ENCODE results near the gene PCDHA5.
"Not testable (repeated sequence)": the region's sequence is repeated elsewhere in the genome, so short reads cannot be mapped to it uniquely, and the experiment has no call there.

PCDHA5 gene

DNA sequence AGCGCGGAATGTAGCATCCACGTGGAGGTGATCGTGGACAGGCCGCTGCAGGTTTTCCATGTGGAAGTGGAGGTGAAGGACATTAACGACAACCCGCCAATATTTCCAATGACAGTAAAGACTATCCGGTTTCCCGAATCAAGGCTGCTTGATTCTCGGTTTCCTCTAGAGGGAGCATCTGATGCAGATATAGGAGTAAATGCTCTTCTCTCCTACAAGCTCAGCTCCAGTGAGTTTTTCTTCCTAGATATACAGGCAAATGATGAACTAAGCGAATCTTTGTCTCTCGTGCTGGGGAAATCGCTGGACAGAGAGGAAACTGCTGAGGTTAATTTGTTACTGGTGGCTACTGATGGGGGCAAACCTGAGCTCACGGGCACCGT is 26.2 kb upstream of the PCDHA5 start:
- H3K27ac ChIP-seq, result no peak overlapping the region

DNA sequence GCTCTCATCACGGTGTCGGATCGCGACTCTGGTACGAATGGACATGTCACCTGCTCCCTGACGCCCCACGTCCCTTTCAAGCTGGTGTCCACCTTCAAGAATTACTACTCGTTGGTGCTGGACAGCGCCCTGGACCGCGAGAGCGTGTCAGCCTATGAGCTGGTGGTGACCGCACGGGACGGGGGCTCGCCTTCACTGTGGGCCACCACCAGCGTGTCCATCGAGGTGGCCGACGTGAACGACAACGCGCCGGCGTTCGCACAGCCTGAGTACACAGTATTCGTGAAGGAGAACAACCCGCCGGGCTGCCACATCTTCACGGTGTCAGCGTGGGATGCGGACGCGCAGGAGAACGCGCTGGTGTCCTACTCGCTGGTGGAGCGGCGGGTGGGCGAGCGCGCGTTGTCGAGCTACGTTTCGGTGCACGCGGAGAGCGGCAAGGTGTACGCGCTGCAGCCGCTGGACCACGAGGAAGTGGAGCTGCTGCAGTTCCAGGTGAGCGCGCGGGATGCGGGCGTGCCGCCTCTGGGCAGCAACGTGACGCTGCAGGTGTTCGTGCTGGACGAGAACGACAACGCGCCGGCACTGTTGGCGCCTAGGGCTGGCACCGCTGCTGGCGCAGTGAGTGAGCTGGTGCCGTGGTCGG is 25.2 kb upstream of the PCDHA5 start:
- H3K27ac ChIP-seq, result not testable (repeated sequence)

More for the DNA sequence above, 26.2 kb upstream of the PCDHA5 start:
- TF ChIP-seq, protein P1, sequence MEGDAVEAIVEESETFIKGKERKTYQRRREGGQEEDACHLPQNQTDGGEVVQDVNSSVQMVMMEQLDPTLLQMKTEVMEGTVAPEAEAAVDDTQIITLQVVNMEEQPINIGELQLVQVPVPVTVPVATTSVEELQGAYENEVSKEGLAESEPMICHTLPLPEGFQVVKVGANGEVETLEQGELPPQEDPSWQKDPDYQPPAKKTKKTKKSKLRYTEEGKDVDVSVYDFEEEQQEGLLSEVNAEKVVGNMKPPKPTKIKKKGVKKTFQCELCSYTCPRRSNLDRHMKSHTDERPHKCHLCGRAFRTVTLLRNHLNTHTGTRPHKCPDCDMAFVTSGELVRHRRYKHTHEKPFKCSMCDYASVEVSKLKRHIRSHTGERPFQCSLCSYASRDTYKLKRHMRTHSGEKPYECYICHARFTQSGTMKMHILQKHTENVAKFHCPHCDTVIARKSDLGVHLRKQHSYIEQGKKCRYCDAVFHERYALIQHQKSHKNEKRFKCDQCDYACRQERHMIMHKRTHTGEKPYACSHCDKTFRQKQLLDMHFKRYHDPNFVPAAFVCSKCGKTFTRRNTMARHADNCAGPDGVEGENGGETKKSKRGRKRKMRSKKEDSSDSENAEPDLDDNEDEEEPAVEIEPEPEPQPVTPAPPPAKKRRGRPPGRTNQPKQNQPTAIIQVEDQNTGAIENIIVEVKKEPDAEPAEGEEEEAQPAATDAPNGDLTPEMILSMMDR (conservative IDR thresholded peaks at IDR 0.05), result peak; percentile 66
- no peak for TF ChIP-seq ZFX (IDR thresholded peaks at IDR 0.05)

DNA sequence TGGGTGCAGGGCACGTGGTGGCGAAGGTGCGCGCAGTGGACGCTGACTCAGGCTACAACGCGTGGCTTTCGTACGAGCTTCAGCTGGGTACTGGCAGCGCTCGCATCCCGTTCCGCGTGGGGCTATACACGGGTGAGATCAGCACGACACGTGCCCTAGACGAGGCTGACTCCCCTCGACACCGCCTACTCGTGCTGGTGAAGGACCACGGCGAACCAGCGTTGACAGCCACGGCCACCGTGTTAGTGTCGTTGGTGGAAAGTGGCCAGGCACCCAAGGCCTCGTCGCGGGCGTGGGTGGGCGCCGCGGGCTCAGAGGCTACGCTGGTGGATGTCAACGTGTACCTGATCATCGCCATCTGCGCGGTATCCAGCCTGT is 24.7 kb upstream of the PCDHA5 start:
- TF ChIP-seq, protein P1 (conservative IDR thresholded peaks at IDR 0.05), result no peak
- no peak for TF ChIP-seq ZFX (IDR thresholded peaks at IDR 0.05)
- no peak overlapping the region for H3K27ac ChIP-seq

DNA sequence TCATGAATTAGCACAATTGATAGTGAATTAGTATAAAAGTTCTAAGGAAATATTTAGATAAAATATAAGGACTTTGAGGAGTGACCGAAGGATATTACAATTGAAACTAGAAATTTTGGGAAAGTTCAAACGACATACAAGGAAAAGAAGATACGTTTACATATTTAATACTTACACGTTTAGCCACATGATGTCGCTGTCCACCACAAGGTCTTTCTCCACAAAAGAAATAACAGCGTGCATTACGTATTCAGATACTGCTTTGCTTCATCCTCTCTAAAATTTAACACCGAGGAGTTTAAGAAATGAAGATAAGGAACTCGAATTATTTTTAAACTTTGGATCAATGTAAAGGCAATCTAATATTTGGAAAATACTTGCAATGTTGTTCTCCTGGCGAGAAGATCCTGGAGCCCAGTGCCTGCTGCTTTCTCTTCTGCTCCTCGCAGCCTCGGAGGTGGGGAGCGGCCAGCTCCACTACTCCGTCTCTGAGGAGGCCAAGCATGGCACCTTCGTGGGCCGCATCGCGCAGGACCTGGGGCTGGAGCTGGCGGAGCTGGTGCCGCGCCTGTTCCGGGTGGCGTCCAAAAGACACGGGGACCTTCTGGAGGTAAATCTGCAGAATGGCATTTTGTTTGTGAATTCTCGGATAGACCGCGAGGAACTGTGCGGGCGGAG is 20.5 kb upstream of the PCDHA5 start, which contains the start of gene PCDHA3:
Gene PCDHA3, plus strand, starts transcription at position 242 of the 678 bp plus-strand sequence.
- H3K27ac ChIP-seq, result no peak within 1 kb of the TSS
- TF ChIP-seq ZFX (IDR thresholded peaks at IDR 0.05), result no peak
- TF ChIP-seq, protein P1 (conservative IDR thresholded peaks at IDR 0.05), result peak; percentile 51

DNA sequence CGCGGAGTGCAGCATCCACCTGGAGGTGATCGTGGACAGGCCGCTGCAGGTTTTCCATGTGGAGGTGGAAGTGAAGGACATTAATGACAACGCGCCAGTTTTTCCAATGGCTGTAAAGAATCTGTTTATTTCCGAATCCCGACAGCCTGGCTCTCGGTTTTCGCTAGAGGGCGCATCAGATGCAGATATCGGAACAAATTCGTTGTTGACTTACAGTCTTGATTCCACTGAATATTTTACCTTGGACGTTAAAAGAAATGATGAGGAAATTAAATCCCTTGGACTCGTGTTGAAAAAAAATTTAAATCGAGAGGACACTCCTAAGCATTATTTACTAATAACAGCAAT is 19.9 kb upstream of the PCDHA5 start:
- TF ChIP-seq, protein P1 (conservative IDR thresholded peaks at IDR 0.05), result peak; percentile 60
- no peak for TF ChIP-seq ZFX (IDR thresholded peaks at IDR 0.05)
- H3K27ac ChIP-seq, result no peak overlapping the region

DNA sequence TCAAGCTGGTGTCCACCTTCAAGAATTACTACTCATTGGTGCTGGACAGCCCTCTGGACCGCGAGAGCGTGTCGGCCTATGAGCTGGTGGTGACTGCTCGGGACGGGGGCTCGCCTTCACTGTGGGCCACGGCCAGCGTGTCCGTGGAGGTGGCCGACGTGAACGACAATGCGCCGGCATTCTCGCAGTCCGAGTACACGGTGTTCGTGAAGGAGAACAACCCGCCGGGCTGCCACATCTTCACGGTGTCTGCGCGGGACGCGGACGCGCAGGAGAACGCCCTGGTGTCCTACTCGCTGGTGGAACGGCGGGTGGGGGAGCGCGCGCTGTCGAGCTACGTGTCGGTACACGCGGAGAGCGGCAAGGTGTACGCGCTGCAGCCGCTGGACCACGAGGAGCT is 19.0 kb upstream of the PCDHA5 start:
- not testable (repeated sequence) for H3K27ac ChIP-seq

DNA sequence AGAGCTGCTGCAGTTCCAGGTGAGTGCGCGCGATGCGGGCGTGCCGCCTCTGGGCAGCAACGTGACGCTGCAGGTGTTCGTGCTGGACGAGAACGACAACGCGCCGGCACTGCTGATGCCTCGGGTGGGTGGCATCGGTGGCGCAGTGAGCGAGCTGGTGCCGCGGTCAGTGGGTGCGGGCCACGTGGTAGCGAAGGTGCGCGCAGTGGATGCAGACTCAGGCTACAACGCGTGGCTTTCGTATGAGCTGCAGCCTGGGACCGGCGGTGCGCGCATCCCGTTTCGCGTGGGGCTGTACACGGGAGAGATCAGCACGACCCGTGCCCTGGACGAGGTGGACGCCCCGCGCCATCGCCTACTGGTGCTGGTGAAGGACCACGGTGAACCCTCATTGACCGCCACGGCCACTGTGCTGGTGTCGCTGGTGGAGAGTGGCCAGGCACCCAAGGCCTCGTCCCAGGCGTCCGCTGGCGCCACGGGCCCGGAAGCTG is 18.6 kb upstream of the PCDHA5 start:
- TF ChIP-seq ZFX (IDR thresholded peaks at IDR 0.05), result no peak
- TF ChIP-seq, protein P1 (conservative IDR thresholded peaks at IDR 0.05), result no peak
- no peak overlapping the region for H3K27ac ChIP-seq

DNA sequence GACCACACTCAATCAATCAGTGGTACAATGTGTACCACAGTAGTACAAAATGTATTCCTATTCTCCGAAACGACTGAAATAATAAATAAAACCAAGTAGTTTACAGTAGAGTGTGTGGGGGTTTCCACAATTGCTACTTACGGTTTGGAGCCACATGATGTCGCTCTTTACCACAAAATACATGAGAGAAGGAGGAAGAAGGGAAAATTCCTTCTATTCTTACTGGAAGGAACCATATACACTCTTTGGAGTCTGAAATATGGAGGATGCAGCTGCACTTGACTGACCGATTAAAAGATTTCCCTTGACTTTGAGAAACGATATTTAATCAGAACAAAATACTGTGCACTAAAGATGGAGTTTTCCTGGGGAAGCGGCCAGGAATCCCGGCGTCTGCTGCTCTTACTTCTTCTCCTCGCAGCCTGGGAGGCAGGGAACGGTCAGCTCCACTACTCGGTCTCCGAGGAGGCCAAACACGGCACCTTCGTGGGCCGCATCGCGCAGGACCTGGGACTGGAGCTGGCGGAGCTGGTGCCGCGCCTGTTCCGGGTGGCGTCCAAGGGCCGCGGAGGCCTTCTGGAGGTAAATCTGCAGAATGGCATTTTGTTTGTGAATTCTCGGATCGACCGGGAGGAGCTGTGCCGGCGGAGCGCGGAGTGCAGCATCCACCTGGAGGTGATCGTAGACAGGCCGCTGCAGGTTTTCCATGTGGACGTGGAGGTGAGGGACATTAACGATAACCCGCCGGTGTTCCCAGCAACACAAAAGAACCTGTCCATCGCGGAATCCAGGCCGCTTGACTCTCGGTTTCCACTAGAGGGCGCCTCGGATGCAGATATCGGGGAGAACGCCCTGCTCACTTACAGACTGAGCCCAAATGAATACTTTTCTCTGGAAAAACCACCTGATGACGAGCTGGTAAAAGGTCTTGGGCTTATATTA is 14.3 kb upstream of the PCDHA5 start, which contains the start of gene PCDHA4:
Gene PCDHA4, plus strand, starts transcription at position 235 of the 942 bp plus-strand sequence.
- H3K27ac ChIP-seq, result no peak within 1 kb of the TSS
- TF ChIP-seq, protein P1 (conservative IDR thresholded peaks at IDR 0.05), result peak; percentile 81
- TF ChIP-seq ZFX (IDR thresholded peaks at IDR 0.05), result no peak

DNA sequence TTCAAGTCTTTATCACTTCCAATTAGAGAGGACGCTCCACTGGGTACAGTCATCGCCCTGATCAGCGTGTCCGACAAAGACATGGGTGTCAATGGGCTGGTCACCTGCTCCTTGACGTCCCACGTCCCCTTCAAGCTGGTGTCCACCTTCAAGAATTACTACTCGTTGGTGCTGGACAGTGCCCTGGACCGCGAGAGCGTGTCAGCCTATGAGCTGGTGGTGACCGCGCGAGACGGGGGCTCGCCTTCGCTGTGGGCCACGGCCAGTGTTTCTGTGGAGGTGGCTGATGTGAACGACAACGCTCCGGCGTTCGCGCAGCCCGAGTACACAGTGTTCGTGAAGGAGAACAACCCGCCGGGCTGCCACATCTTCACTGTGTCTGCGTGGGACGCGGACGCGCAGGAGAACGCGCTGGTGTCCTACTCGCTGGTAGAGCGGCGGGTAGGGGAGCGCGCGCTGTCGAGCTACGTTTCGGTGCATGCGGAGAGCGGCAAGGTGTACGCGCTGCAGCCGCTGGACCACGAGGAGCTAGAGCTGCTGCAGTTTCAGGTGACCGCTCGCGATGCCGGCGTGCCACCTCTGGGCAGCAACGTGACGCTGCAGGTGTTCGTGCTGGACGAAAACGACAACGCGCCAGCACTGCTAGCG is 13.0 kb upstream of the PCDHA5 start:
- not testable (repeated sequence) for H3K27ac ChIP-seq
